Fibroblast of skin of left quadriceps (primary cell): ENCODE results near the gene NPHP3.

Source experiments
- DNase-seq, 2 experiments: peaks; one replicate each; pipeline ENCODE4 v3.0.0-alpha.2; 2013; ENCODE audit warnings: low read depth in 2 of 2

The NPHP3 gene

GRCh38 chr3:132703733-132704132 is 18.5 kb downstream of the NPHP3 start:
- DNase-seq, result no peak

GRCh38 chr3:132695422-132695821 is 26.8 kb downstream of the NPHP3 start:
- no peak for DNase-seq

GRCh38 chr3:132694991-132695390 is 27.2 kb downstream of the NPHP3 start:
- DNase-seq, result no peak

GRCh38 chr3:132690040-132690439 is 32.2 kb downstream of the NPHP3 start:
- no peak for DNase-seq

GRCh38 chr3:132682201-132682600 is 40.0 kb downstream of the NPHP3 start:
- DNase-seq, result no peak

GRCh38 chr3:132681421-132681820 is 40.8 kb downstream of the NPHP3 start:
- no peak for DNase-seq

- DNase-seq, result no peak
These were observed 42.3 kb downstream of the NPHP3 start for GRCh38 chr3:132679911-132680310.

- DNase-seq, result no peak
These were observed 46.8 kb downstream of the NPHP3 start for GRCh38 chr3:132675408-132675807.

GRCh38 chr3:132669256-132669777 is 52.9 kb downstream of the NPHP3 start:
- no peak for DNase-seq

- DNase-seq, result no peak
These were observed 56.9 kb downstream of the NPHP3 start for GRCh38 chr3:132665230-132665745.

GRCh38 chr3:132662212-132662611 is 60.0 kb downstream of the NPHP3 start:
- DNase-seq, result no peak

GRCh38 chr3:132661101-132661500 is 61.1 kb downstream of the NPHP3 start:
- no peak for DNase-seq

- DNase-seq, result no peak
These were observed 61.5 kb downstream of the NPHP3 start for GRCh38 chr3:132660811-132661070.

GRCh38 chr3:132660052-132660810 is 62.0 kb downstream of the NPHP3 start, which contains the start of gene UBA5:
Gene UBA5 (plus strand): TSS chr3:132660329. CDS start chr3:132660538, 209 bp downstream.
- peak in 1 of 2 experiments; percentile 33 for DNase-seq

- DNase-seq, result peak in 1 of 2 experiments; percentile 41
These were observed 62.7 kb downstream of the NPHP3 start, which contains the start of gene ACAD11 for GRCh38 chr3:132659365-132660051. Gene ACAD11 (minus strand): TSS chr3:132659809. CDS start chr3:132659751, 58 bp downstream.

GRCh38 chr3:132659000-132659364 is 63.2 kb downstream of the NPHP3 start:
- no peak for DNase-seq

GRCh38 chr3:132657869-132658747 is 64.1 kb downstream of the NPHP3 start:
- DNase-seq, result no peak

GRCh38 chr3:132655471-132655870 is 66.7 kb downstream of the NPHP3 start:
- DNase-seq, result no peak

- no peak for DNase-seq
These were observed 67.5 kb downstream of the NPHP3 start for GRCh38 chr3:132654721-132655120.

GRCh38 chr3:132654190-132654589 is 68.0 kb downstream of the NPHP3 start:
- no peak for DNase-seq

GRCh38 chr3:132652640-132653270 is 69.5 kb downstream of the NPHP3 start:
- DNase-seq, result no peak
